GM12875 (cell line): ENCODE measurements around the gene CILP.

ENCODE experiments used
- H3K4me3 ChIP-seq: one replicate; pipeline ENCODE4 v1.5.1; 2011; ENCODE audit warnings: low read depth, low read length, control low read depth
- CTCF ChIP-seq: IDR thresholded peaks from 2 replicates; pipeline ENCODE4 v1.5.1; 2011; ENCODE audit warnings: low read depth, mild to moderate bottlenecking, control low read depth, inconsistent platforms, low read length, moderate library complexity, borderline replicate concordance; ENCODE audit not compliant: insufficient read depth

The CILP gene

GRCh38 chr15:65222891-65223290, 11.6 kb upstream of the CILP start:
- H3K4me3 ChIP-seq: no peak overlapping the region
- no peak for TF ChIP-seq CTCF

GRCh38 chr15:65221697-65222096, 10.4 kb upstream of the CILP start:
- no peak overlapping the region for H3K4me3 ChIP-seq
- no peak for TF ChIP-seq CTCF

GRCh38 chr15:65219137-65219536, 7.9 kb upstream of the CILP start:
- H3K4me3 ChIP-seq: no peak overlapping the region
- no peak for TF ChIP-seq CTCF

- H3K4me3 ChIP-seq: no peak overlapping the region
- no peak for TF ChIP-seq CTCF
Measured at GRCh38 chr15:65217526-65218482, 6.5 kb upstream of the CILP start.

GRCh38 chr15:65215496-65215895, 4.2 kb upstream of the CILP start:
- no peak overlapping the region for H3K4me3 ChIP-seq
- TF ChIP-seq CTCF: no peak

- no peak for TF ChIP-seq CTCF
- H3K4me3 ChIP-seq: no peak overlapping the region
Measured at GRCh38 chr15:65214010-65214409, 2.7 kb upstream of the CILP start.

GRCh38 chr15:65213241-65213640, 2.0 kb upstream of the CILP start:
- H3K4me3 ChIP-seq: no peak overlapping the region
- TF ChIP-seq CTCF: no peak
